HCT116 (cell line): Measurements from ENCODE around the gene SPPL2B.

Experiments used
- POLR2A ChIP-seq: IDR thresholded peaks from 2 replicates; pipeline ENCODE4 v1.7.0; 2011; ENCODE audit warnings: borderline replicate concordance; ENCODE audit not compliant: insufficient read depth, insufficient read length; ENCODE audit errors: extremely low read depth
- REST ChIP-seq: IDR thresholded peaks from 2 replicates; pipeline ENCODE4 v1.6.1; 2012; ENCODE audit warnings: low read depth

DNA sequence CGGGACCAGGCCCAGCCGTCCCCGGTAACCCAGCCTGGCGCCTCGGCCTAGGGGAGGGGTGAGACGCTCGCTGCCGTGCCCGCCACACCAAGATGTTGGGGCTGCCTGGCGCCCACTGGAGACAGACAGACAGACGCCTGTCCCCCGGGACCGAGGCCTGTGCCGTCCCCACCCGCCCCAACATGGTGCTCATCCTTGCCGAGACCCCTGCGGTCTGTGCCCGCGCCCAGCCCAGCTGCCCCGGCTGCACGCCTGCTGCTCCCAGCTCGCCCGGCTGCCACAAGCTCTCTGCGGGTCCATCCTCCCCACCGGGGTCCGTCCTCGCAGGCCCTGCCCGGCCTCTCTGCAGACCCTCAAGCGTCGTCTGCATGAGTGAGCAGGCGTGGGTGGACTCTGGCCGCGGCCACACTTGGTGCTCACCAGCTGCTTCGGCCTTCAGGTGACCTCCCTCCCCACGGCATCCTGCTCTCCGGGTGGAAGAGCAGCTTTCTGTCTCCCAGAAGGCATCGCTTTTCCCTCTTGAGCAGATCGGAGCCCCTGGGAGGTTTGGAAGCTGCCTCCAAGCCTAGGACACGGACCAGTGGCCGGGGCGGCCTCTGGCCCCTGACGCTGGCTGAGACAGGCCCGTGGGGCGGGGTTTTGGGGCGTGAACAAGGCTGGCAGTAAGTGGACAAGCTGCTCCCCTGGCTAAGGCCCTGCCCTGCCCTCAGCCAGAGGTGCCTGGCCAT, 24.8 kb downstream of the SPPL2B start:
- TF ChIP-seq POLR2A (no peak), REST (no peak)
